ENCODE results near the gene CTDSP2. TPM values are rescaled to one million over a fixed set of nuclear protein-coding genes. Genes with fewer than 3 reads are reported as not detected.
"Not testable (repeated sequence)": the region's sequence is repeated elsewhere in the genome, so short reads cannot be mapped to it uniquely, and the experiment has no call there.

Gene CTDSP2
- total and polyA plus RNA-seq, 4 donors = 51.2 to 252 (median 140) TPM

DNA sequence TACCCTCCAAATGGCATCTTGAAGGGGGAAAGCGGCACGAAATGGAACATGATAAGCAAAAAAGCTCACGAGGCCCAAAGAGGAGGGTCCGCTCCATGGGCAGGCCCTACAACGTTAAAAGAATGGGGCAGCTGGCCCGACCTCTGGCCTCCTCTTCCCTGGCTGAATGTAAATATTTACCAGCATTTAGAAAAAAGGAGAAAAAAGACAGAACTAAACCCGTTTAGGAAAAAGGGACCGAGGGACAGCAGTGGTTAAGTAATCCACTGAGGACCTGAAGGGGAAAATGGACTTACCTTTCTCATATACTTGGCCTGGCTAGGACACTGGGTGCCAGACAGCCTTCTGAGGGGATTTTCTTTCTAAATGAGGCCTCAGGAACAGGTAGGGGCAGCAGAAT is 26.4 kb downstream of the CTDSP2 start:
- DNase-seq; H3K27me3 ChIP-seq (ENCODE audit: control insufficient read depth in 1 of 2, insufficient read depth in 2 of 2, low read length in 1 of 2); H3K4me3 ChIP-seq (ENCODE audit: low read length in 2 of 2); H3K9me3 ChIP-seq (ENCODE audit: control insufficient read depth, low read length); ATAC-seq (ENCODE audit: low FRiP score); intact Hi-C loops (cut with DNase I); H3K27ac ChIP-seq (ENCODE audit: low read depth in 1 of 2, low read length in 2 of 2); H3K4me1 ChIP-seq (ENCODE audit: control insufficient read depth in 1 of 2, insufficient read depth in 2 of 2, low read length in 2 of 2): not testable (repeated sequence)
- WGBS, 2 donors = 58 to 65% methylated on average over 8 of the region's 8 CpGs
- H3K36me3 ChIP-seq (ENCODE audit: control insufficient read depth in 1 of 2, insufficient read depth in 2 of 2, low read length in 1 of 2) = peaks cover 12 to 22% of the 10 kb centered on the region in 2 donors

DNA sequence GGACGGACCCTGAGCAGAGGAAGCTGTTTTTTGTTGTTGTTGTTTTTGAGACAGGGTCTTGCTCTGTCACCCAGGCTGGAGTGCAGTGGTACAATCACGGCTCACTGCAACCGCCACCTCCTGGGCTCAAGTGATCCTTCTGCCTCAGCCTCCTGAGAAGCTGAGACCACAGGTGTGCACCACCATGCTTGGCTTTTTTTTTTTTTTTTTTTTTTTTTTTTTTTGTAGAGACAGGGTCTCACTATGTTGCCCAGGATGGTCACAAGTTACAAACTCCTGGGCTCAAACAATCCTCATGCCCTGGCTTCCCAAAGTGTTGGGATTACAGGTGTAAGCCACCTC is 28.6 kb downstream of the CTDSP2 start:
- H3K36me3 ChIP-seq (ENCODE audit: control insufficient read depth in 1 of 2, insufficient read depth in 2 of 2, low read length in 1 of 2); DNase-seq; H3K9me3 ChIP-seq (ENCODE audit: control insufficient read depth, low read length); ATAC-seq (ENCODE audit: low FRiP score); intact Hi-C loops (cut with DNase I); H3K4me3 ChIP-seq (ENCODE audit: low read length in 2 of 2); H3K27me3 ChIP-seq (ENCODE audit: control insufficient read depth in 1 of 2, insufficient read depth in 2 of 2, low read length in 1 of 2); H3K4me1 ChIP-seq (ENCODE audit: control insufficient read depth in 1 of 2, insufficient read depth in 2 of 2, low read length in 2 of 2): not testable (repeated sequence)
- WGBS, 2 donors = 71 to 75% methylated on average over 3 of the region's 3 CpGs
- peak overlapping the region in 1 of 2 donors; percentile 24 for H3K27ac ChIP-seq (ENCODE audit: low read depth in 1 of 2, low read length in 2 of 2)

DNA sequence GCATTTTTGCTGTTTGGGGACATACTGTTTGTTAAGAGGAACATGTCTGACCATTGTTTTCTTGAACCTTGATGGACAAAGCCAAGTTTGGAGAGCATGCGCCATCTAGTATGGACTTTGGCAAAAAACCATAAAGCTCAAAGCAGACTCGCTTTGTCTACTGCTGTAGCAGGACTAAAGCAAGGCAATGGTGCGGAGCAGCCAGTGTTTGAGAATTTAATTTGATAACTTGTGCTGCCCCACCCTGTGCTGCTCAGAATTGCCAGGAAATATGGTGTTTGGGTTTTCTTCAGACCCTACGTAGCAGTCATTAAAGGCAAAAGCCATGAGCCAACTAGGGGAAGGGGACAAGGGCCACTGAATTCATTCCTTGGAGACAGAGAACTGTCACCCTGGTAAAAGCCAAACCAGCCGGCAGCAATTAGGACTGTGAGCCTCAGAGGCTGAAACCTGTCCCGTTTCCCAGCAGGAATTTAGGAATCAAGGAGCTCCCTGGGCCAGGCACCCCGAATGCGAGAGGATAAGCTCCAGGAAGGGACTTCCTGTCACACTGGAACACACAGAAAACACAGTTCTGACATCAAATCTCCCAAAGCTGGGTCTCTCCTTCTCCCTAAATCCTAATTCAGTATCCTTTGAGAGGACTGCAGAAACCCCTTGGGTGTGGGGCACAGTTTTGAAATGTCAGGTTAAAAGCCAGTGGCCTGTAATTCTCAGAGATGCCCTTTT is 29.1 kb downstream of the CTDSP2 start:
- DNase-seq (no peak), ATAC-seq (ENCODE audit: low FRiP score) (peak; percentile 46)
- Histone ChIP-seq H3K27ac (ENCODE audit: low read depth in 1 of 2, low read length in 2 of 2) (peak overlapping the region; percentile 24 to 60), H3K4me1 (ENCODE audit: control insufficient read depth in 1 of 2, insufficient read depth in 2 of 2, low read length in 2 of 2) (no peaks in the 10 kb centered on the region), H3K4me3 (ENCODE audit: low read length in 2 of 2) (no peak overlapping the region), H3K36me3 (ENCODE audit: control insufficient read depth in 1 of 2, insufficient read depth in 2 of 2, low read length in 1 of 2) (peaks cover 3 to 4% of the 10 kb centered on the region in 2 donors), H3K9me3 (ENCODE audit: control insufficient read depth, low read length) (no peaks in the 10 kb centered on the region), H3K27me3 (ENCODE audit: control insufficient read depth in 1 of 2, insufficient read depth in 2 of 2, low read length in 1 of 2) (no peaks in the 10 kb centered on the region)
- intact Hi-C loops (cut with DNase I) = no loop called here
- WGBS, 2 donors = 19 to 21% methylated on average over 8 of the region's 8 CpGs

DNA sequence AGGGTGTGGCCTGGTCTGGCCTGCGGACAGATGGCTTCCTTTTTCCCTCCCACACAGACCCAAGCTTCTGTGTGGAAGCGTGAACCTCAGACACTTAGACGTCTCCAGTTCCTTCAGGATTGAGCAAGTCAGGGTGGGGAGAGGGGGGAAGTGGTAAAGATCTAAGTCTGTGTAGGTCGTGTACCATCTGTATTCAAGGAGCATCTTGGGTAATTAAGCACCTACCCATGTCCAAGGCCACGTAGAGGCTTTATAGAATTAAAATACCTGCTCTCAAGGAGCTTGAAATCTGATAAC is 29.7 kb downstream of the CTDSP2 start:
- H3K4me1 ChIP-seq (ENCODE audit: control insufficient read depth in 1 of 2, insufficient read depth in 2 of 2, low read length in 2 of 2) = no peaks in the 10 kb centered on the region
- WGBS, 2 donors = 36% methylated on average over 5 of the region's 5 CpGs
- peaks cover 3 to 4% of the 10 kb centered on the region in 2 donors for H3K36me3 ChIP-seq (ENCODE audit: control insufficient read depth in 1 of 2, insufficient read depth in 2 of 2, low read length in 1 of 2)

DNA sequence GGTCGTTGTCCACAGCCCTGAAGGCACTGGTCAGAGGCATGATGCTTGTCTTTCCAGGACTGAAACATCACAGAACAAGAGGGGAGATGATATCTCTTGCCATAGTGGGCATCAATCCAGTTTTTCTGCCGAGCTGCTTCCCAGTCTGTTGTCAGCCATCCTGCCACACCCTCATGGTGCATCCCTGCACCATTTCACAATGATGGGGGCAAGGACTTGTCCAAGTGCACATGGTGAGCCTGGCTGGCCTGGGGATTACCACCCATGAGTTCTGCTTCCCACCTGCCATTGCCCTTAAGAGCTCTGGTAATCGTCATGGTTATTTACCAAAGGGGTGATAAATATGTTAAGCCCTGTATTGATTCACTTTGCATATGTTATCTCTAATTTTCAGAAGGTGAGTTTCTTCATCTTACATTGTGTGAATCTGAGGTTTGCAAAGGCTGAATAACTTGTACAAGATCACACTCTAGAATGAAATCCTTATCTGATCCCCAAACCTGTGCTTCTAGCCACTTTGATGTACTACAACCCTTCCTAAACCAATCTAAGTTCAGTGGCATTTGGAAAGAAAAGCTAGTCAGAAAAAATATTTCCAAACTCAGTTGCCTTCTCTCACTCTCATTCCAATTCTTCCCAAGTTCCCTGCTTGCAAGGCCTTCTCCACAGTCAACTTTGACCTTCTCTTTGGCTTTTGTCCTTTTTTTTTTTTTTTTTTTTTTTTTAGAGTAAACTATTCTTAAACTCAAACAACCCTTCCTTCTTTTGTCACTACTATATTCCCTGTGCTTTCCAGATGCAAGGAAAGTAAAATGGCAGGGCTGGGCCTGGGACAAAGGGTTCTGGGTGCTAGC is 30.3 kb downstream of the CTDSP2 start:
- ATAC-seq (ENCODE audit: low FRiP score) = no peak
- H3K4me1 ChIP-seq (ENCODE audit: control insufficient read depth in 1 of 2, insufficient read depth in 2 of 2, low read length in 2 of 2) = no peaks in the 10 kb centered on the region
- H3K36me3 ChIP-seq (ENCODE audit: control insufficient read depth in 1 of 2, insufficient read depth in 2 of 2, low read length in 1 of 2) = peaks cover 3 to 4% of the 10 kb centered on the region in 2 donors
- no peak for DNase-seq
- no peak overlapping the region for H3K27ac ChIP-seq (ENCODE audit: low read depth in 1 of 2, low read length in 2 of 2)
- H3K9me3 ChIP-seq (ENCODE audit: control insufficient read depth, low read length) = no peaks in the 10 kb centered on the region
- no peaks in the 10 kb centered on the region for H3K27me3 ChIP-seq (ENCODE audit: control insufficient read depth in 1 of 2, insufficient read depth in 2 of 2, low read length in 1 of 2)
- no peak overlapping the region for H3K4me3 ChIP-seq (ENCODE audit: low read length in 2 of 2)
- intact Hi-C loops (cut with DNase I) = no loop called here
- 58 to 60% methylated on average over 3 of the region's 3 CpGs for WGBS, 2 donors

More for the DNA sequence above, 29.7 kb downstream of the CTDSP2 start:
- intact Hi-C loops (cut with DNase I) = no loop called here
- DNase-seq (no peak), ATAC-seq (ENCODE audit: low FRiP score) (no peak)
- H3K27me3 ChIP-seq (ENCODE audit: control insufficient read depth in 1 of 2, insufficient read depth in 2 of 2, low read length in 1 of 2) = no peaks in the 10 kb centered on the region
- no peak overlapping the region for H3K27ac ChIP-seq (ENCODE audit: low read depth in 1 of 2, low read length in 2 of 2)
- no peaks in the 10 kb centered on the region for H3K9me3 ChIP-seq (ENCODE audit: control insufficient read depth, low read length)
- no peak overlapping the region for H3K4me3 ChIP-seq (ENCODE audit: low read length in 2 of 2)

DNA sequence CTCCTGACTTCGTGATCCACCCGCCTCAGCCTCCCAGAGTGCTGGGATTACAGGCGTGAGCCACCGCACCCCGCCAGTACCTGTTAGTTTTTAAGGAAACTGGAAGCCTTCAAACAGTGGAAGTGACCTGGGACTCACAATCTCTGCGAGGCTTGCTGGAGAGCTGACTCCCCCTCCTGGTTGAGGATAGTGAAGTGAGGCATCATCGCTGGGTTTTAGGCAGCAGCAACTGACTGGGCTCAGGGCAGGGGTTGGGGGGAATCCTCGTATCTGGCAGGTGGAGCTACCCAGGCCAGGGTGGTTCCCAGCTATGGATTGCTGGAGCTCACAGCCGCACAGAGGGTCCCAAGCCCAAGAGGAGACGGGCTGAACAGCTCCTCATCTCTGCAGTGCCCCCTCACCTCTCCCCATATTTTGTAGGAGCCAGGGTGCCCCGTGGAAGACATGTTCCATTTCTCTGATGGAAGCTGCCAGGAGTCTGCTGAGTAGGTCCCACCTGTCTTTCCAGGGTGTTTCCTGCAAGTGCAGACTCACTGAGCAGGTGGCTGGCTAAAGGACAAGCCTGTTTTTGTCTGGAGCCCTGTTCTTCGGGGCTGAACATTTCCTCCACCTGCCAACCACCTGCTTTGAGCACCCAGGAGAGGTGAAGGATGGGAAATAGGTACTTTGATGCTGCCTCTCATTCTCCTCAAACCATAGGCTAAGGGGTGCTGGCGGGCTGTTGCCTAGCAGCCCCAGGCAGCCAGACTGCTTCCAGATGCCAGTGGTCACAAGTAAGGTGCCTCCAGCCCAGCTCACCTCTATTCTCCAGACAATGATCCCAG is 31.1 kb downstream of the CTDSP2 start:
- Histone ChIP-seq H3K4me1 (ENCODE audit: control insufficient read depth in 1 of 2, insufficient read depth in 2 of 2, low read length in 2 of 2) (no peaks in the 10 kb centered on the region), H3K27me3 (ENCODE audit: control insufficient read depth in 1 of 2, insufficient read depth in 2 of 2, low read length in 1 of 2) (no peaks in the 10 kb centered on the region), H3K27ac (ENCODE audit: low read depth in 1 of 2, low read length in 2 of 2) (no peak overlapping the region), H3K36me3 (ENCODE audit: control insufficient read depth in 1 of 2, insufficient read depth in 2 of 2, low read length in 1 of 2) (peaks cover 2 to 3% of the 10 kb centered on the region in 2 donors), H3K9me3 (ENCODE audit: control insufficient read depth, low read length) (no peaks in the 10 kb centered on the region), H3K4me3 (ENCODE audit: low read length in 2 of 2) (no peak overlapping the region)
- no peak for DNase-seq
- ATAC-seq (ENCODE audit: low FRiP score) = no peak
- 69 to 77% methylated on average over 12 to 13 of the region's 13 CpGs for WGBS, 2 donors
- intact Hi-C loops (cut with DNase I) = no loop called here

DNA sequence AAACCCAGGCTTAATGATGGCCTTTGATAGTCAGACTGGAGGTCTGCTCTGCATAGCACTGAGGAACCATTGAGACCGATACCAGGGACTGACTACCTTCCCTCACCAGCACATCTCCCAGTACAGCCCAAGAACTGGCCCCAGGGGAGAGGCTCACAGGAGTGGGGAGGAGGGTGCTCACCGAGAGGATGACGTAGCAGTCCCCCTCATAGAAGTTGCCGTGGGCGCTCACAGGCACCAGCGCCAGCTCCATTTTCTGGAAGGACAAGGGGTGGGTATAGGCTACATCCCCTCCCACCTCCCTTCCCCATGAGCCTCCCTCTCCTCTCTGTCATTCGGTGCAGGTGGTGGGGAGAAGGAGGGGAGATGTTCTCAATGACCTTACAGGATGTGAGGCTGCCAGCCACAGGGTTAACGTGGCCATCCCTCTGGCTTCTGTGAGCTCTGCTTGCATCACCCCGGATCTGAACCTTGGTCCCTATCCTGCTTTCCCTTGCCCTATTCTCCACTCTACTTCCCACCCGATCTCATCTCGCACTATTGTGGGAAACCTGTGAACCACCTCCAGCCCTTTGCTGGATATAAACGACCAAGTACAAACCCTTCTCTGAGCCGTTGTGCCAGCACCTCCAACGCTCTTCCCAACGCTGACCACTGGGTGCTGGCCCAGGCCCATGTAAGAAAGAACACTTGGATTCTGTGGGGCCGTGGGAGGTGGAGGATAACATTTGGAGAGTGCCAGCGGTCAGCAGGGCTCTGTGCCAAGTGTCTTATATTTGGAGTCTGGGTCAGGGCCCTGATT is 32.4 kb downstream of the CTDSP2 start:
- Histone ChIP-seq H3K9me3 (ENCODE audit: control insufficient read depth, low read length) (no peaks in the 10 kb centered on the region), H3K4me1 (ENCODE audit: control insufficient read depth in 1 of 2, insufficient read depth in 2 of 2, low read length in 2 of 2) (no peaks in the 10 kb centered on the region), H3K4me3 (ENCODE audit: low read length in 2 of 2) (no peak overlapping the region), H3K27ac (ENCODE audit: low read depth in 1 of 2, low read length in 2 of 2) (no peak overlapping the region), H3K27me3 (ENCODE audit: control insufficient read depth in 1 of 2, insufficient read depth in 2 of 2, low read length in 1 of 2) (no peaks in the 10 kb centered on the region), H3K36me3 (ENCODE audit: control insufficient read depth in 1 of 2, insufficient read depth in 2 of 2, low read length in 1 of 2) (peaks cover 2 to 3% of the 10 kb centered on the region in 2 donors)
- no peak for ATAC-seq (ENCODE audit: low FRiP score)
- WGBS, 2 donors = 32 to 44% methylated on average over 16 to 17 of the region's 17 CpGs
- peak in 1 of 2 donors; percentile 64 for DNase-seq
- intact Hi-C loops (cut with DNase I) = no loop called here
